HepG2 (cell line): ENCODE measurements around the gene FAM124A.

Experiments
- FOXK1 ChIP-seq: sonication (generic); formaldehyde crosslinking; IDR thresholded peaks from 2 replicates; pipeline ENCODE4 v1.4.0; 2020; ENCODE audit warnings: low read depth, missing genetic modification reagents, borderline replicate concordance
- KDM4B ChIP-seq: sonication (generic); formaldehyde crosslinking; IDR thresholded peaks from 2 replicates; pipeline ENCODE4 v1.4.0; 2020; ENCODE audit warnings: missing genetic modification reagents
- MATR3 ChIP-seq: sonication (generic); formaldehyde crosslinking; IDR thresholded peaks from 2 replicates; pipeline ENCODE4 v1.4.0; 2020; ENCODE audit warnings: missing genetic modification reagents
- ZFAT ChIP-seq: sonication (generic); formaldehyde crosslinking; conservative IDR thresholded peaks from 2 replicates; pipeline ENCODE4 v1.8.1; 2023; ENCODE audit warnings: missing genetic modification reagents, inconsistent platforms
- ZNF282 ChIP-seq: fragments of 450-650 bp; IDR thresholded peaks from 2 replicates; pipeline ENCODE4 v1.6.1; 2018; ENCODE audit not compliant: partially characterized antibody
- TF ChIP-seq, protein P1 (sequence below): sonication (generic); formaldehyde crosslinking; IDR thresholded peaks from 2 replicates; pipeline ENCODE4 v1.5.0; 2020; ENCODE audit warnings: mild to moderate bottlenecking, missing genetic modification reagents, moderate library complexity
- TF ChIP-seq, protein P2 (sequence below), 2 experiments: sonication (generic) in 1 of 2; formaldehyde crosslinking in 1 of 2; IDR thresholded peaks; 2 replicates each; pipeline versions ENCODE4 v1.5.1 to v1.6.1; 2011 to 2020; ENCODE audit warnings: borderline replicate concordance in 1 of 2, low read depth in 1 of 2, low read length in 1 of 2, mild to moderate bottlenecking in 1 of 2, missing genetic modification reagents in 1 of 2, moderate library complexity in 1 of 2
- TF ChIP-seq, protein P3 (sequence below), 2 experiments: IDR thresholded peaks; 2 replicates each; pipeline ENCODE4 v1.6.1; 2011 to 2012; ENCODE audit warnings: low read length in 2 of 2, borderline replicate concordance in 1 of 2, low read depth in 1 of 2, mild to moderate bottlenecking in 1 of 2, moderate library complexity in 1 of 2

DNA sequence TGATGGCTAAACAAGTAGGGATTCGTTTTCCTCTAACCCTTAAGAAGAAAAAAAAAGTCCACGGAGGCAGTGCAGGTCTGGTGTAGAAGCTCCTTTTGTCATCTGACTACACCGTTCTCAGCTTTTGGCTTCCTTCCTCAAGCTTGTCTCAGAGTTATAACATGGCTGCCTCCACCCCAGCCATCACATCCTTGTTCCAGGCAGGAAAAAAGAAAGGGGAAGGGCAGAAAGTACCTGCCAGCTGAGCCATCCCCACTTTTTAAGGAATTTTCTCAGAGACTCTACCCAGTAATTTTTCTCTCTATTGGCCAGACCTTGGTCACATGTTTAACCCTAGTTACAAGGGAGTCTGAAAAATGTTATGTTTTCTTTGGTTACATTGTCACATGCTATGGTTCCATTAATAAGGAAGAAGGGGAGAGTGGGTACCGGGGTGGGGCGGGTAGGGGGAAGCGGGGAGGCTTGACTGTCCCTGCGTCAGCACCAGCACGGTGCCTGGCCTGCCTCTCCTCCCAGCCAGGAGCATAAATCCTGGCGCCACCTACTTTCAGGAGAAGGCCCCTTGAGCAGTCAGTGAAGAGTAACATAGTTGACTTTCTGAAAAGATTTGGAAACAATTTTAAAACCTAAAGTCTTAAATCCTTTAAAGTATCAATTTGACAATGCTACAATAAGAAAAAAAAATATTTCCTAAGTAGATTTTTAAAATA, 11.1 kb downstream of the FAM124A start:
- no peak for TF ChIP-seq MATR3
- TF ChIP-seq KDM4B: no peak
- TF ChIP-seq, protein P1, sequence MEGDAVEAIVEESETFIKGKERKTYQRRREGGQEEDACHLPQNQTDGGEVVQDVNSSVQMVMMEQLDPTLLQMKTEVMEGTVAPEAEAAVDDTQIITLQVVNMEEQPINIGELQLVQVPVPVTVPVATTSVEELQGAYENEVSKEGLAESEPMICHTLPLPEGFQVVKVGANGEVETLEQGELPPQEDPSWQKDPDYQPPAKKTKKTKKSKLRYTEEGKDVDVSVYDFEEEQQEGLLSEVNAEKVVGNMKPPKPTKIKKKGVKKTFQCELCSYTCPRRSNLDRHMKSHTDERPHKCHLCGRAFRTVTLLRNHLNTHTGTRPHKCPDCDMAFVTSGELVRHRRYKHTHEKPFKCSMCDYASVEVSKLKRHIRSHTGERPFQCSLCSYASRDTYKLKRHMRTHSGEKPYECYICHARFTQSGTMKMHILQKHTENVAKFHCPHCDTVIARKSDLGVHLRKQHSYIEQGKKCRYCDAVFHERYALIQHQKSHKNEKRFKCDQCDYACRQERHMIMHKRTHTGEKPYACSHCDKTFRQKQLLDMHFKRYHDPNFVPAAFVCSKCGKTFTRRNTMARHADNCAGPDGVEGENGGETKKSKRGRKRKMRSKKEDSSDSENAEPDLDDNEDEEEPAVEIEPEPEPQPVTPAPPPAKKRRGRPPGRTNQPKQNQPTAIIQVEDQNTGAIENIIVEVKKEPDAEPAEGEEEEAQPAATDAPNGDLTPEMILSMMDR (CRISPR knock-in tag): no peak
- TF ChIP-seq, protein P2, sequence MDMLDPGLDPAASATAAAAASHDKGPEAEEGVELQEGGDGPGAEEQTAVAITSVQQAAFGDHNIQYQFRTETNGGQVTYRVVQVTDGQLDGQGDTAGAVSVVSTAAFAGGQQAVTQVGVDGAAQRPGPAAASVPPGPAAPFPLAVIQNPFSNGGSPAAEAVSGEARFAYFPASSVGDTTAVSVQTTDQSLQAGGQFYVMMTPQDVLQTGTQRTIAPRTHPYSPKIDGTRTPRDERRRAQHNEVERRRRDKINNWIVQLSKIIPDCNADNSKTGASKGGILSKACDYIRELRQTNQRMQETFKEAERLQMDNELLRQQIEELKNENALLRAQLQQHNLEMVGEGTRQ (IDR thresholded peaks at IDR 0.05; ENCODE audit: low read depth, low read length): no peak
- TF ChIP-seq, protein P2 (CRISPR knock-in tag; IDR thresholded peaks at IDR 0.05; ENCODE audit: borderline replicate concordance): no peak
- TF ChIP-seq, protein P3, sequence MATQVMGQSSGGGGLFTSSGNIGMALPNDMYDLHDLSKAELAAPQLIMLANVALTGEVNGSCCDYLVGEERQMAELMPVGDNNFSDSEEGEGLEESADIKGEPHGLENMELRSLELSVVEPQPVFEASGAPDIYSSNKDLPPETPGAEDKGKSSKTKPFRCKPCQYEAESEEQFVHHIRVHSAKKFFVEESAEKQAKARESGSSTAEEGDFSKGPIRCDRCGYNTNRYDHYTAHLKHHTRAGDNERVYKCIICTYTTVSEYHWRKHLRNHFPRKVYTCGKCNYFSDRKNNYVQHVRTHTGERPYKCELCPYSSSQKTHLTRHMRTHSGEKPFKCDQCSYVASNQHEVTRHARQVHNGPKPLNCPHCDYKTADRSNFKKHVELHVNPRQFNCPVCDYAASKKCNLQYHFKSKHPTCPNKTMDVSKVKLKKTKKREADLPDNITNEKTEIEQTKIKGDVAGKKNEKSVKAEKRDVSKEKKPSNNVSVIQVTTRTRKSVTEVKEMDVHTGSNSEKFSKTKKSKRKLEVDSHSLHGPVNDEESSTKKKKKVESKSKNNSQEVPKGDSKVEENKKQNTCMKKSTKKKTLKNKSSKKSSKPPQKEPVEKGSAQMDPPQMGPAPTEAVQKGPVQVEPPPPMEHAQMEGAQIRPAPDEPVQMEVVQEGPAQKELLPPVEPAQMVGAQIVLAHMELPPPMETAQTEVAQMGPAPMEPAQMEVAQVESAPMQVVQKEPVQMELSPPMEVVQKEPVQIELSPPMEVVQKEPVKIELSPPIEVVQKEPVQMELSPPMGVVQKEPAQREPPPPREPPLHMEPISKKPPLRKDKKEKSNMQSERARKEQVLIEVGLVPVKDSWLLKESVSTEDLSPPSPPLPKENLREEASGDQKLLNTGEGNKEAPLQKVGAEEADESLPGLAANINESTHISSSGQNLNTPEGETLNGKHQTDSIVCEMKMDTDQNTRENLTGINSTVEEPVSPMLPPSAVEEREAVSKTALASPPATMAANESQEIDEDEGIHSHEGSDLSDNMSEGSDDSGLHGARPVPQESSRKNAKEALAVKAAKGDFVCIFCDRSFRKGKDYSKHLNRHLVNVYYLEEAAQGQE (IDR thresholded peaks at IDR 0.05; ENCODE audit: borderline replicate concordance in 1 of 2, low read depth in 1 of 2, low read length in 2 of 2): no peak
- TF ChIP-seq FOXK1: no peak
- no peak for TF ChIP-seq ZNF282
- TF ChIP-seq ZFAT (CRISPR knock-in tag): no peak
